HG02840 (cell line): ENCODE data around the gene LRRC25.
"Not testable (repeated sequence)": the region's sequence is repeated elsewhere in the genome, so short reads cannot be mapped to it uniquely, and the experiment has no call there.

Experiments
- ATAC-seq: cut with Tn5 transposase; IDR thresholded peaks from one replicate; pipeline ENCODE4 v1.9.1; 2021; ENCODE audit warnings: mild to moderate bottlenecking, moderate library complexity, moderate number of reproducible peaks; ENCODE audit not compliant: unreplicated experiment, low FRiP score

The LRRC25 gene

DNA sequence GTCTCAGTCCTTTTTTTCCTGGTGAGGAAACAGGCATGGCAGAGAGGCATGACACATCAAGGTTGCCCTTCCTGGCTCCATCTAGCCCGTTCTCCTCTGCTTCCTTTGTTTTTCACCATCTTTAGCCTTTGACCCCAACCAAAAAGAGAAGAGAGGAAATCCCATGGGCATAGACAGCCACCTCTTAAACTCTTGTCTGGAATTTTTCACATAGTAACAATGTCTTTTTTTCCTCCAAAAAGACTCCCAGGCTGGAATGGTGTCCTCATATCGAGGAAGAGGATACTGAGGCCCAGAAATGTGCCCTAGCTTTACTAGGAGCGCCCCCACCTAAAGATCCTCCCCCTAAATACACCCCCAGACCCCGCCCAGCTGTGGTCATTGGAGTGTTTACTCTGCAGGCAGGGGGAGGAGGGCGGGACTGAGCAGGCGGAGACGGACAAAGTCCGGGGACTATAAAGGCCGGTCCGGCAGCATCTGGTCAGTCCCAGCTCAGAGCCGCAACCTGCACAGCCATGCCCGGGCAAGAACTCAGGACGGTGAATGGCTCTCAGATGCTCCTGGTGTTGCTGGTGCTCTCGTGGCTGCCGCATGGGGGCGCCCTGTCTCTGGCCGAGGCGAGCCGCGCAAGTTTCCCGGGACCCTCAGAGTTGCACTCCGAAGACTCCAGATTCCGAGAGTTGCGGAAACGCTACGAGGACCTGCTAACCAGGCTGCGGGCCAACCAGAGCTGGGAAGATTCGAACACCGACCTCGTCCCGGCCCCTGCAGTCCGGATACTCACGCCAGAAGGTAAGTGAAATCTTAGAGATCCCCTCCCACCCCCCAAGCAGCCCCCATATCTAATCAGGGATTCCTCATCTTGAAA, 11.5 kb downstream of the LRRC25 start, which contains the start of gene GDF15:
Gene GDF15 (plus strand): TSS at position 484 of the 868 bp plus-strand sequence. CDS start 32 bp downstream, at position 516.
- no peak for ATAC-seq

DNA sequence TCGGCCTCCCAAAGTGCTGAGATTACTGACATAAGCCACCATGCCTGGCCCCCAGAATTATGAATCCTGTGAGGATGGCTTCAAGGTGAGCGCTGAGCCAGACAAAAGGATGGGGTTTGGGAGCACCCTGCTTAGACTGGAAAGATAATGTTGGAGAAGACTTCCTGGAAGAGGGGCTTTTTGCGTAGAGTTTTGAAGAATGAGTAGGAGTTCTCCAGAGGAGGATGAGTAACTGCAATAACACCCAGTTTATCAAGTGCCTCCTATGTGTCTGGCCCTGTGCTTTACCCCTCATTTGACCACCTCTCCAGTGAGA, 12.1 kb downstream of the LRRC25 start:
- no peak for ATAC-seq

DNA sequence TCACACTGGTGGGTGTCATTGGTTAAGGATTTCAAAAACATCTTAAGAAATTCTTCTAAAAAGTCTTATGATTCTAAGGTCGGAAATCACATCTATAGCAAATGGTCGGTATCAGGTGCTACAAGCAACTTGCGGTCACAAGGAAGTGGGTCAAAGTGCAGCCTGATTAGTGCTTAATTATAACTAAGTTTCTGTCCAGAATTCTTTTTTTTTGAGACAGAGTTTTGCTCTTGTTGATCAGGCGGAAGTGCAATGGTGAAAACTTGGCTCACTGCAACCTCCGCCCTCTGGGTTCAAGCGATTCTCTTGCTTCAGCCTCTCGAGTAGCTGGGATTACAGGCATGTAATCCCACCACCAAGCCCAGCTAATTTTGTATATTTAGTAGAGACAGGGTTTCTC, 12.6 kb downstream of the LRRC25 start:
- ATAC-seq, result no peak

DNA sequence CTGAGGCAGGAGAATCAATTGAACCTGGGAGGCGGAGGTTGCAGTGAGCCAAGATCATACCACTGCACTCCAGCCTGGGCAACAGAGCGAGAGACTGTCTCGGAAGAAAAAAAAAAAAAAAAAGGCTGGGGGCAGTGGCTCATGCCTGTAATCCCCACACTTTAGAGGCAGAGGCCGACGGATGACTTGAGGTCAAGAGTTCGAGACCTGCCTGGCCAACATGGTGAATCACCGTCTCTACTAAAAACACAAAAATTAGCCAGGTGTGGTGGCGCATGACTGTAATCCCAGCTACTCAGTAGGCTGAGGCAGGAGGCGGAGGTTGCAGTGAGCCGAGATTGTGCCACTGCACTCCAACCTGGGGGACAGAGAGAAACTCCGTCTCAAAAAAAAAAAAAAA, 13.8 kb downstream of the LRRC25 start:
- ATAC-seq, result not testable (repeated sequence)

DNA sequence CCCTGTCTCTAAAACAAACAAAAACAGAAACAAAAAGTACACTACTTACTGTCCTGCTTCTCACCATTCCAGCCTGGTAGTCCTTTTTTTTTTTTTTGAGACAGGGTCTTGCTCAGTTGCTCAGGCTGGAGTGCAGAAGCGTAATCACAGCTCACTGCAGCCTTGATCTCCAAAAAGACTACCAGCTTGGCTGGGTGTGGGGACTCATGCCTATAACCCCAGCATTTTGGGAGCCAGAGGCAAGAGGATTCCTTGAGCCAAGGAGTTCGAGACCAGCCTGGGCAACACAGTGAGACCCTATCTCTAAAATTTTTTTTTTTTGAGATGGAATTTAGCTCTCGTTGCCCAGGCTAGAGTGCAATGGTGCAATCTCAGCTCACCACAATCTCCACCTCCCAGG, 16.6 kb downstream of the LRRC25 start:
- ATAC-seq, result no peak

DNA sequence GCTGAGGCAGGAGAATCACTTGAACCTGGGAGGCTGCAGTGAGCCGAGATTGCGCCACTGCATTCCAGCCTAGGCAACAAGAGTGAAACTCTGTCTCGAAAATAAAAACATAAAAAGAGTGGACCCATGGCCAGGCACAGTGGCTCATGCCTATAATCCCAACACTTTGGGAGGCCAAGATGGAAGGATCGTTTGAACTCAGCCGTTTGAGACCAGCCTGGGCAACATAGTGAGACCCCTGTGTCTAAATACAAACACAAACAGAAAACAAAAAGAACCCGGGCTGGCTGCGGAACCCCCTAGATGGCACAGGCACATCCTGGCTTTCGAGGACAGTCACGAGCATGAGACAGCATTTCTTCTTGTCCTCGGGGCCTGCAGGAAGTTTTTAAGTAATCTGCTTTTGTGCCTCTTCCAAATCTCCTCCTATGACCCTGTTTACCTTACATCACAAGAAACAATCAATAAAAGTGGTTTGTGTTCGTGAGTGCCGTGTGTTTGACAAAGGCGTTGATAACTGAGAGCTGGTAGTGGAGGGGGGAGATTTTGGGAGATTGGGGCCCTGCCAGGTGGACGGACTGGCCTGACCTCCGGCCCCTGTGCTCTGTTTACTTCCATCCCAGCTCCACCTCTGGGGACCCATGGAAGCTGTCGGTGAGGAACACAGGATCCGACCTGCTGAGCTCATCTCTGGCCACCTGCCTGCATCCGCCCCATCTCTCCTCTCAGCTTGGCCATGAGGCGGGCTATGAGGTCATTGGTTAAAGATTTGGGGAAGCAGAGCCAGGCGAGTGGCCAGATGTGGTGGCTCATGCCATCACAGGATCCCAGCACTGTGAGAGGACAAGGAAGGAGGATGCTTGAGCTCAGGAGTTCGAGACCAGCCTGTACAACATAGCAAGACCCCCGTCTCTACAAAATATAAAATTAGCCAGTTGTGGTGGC, 17.3 kb downstream of the LRRC25 start:
- no peak for ATAC-seq

DNA sequence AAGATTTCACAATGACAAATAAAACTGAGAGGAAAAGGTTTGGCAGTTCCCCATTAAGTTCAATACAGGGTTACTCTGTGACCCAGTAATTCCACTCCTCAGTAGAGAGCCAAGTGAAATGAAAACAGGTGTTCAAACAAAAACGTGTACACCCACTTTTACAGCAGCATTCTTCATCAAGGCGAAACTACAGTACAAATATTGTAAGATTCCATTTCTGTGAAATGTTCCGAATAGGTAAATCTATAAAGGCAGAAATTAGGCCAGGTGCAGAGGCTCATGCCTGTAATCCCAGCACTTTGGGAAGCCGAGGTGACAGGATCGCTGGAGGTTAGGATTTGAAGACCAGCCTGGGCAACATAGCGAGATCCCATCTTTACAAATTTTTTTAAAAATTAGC, 20.4 kb downstream of the LRRC25 start:
- no peak for ATAC-seq

DNA sequence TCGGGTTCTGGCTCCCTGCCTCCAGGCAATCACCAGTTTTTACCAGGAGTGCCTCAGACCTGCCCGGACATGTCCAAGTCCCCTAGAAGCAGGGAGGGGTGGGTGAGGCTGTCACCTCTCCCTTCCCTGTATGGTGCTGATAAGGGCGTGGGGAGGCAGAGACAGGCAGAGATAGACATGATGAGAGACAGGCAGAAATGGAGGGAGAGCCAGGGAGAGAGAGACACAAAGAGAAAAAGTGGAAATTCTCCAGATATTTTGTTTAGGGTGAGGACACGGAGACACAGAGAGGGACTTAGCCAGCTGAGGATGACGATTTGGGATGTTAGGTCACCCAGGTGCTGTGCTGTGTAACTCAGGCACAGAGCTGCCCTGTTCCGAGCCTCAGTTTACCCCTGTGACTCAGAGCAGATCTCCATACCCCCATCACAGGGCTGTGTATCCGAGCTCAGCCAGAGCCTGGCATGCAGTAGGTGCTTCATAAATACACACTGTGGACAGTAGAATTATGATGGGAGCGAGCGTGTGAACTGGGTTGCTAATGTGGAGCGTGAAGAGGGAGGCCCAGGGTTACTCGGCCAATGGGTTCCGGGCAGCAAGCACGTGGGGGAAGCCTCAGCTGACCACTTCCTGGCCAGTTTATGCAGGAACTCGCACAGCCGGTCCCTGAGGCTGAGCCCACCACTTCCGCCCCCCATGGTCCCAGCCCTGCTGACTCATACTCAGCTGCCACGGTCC, 23.4 kb downstream of the LRRC25 start:
- ATAC-seq, result peak; percentile 77

DNA sequence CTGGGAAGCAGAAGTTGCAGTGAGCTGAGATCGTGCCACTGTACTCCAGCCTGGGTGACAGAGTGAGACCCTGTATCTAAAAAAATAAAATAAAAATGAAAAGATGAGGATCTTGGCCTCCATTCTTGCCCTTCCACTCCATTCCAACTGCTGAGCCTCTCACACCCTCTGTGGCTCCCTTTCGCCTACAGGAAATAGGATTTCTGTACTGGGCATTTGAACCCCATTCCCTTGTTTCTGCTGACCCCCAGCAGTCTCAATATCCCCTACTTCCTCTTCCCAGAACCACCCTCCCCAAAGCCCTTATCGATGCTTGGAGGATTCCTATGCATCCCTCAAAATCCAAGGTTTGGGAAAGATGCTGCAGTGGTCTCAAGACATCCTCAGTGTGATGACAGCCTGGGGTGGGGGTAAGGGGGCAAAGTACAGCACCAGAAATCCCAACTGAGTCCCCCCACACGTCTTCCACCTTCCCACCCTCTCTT, 24.0 kb downstream of the LRRC25 start:
- ATAC-seq, result no peak

DNA sequence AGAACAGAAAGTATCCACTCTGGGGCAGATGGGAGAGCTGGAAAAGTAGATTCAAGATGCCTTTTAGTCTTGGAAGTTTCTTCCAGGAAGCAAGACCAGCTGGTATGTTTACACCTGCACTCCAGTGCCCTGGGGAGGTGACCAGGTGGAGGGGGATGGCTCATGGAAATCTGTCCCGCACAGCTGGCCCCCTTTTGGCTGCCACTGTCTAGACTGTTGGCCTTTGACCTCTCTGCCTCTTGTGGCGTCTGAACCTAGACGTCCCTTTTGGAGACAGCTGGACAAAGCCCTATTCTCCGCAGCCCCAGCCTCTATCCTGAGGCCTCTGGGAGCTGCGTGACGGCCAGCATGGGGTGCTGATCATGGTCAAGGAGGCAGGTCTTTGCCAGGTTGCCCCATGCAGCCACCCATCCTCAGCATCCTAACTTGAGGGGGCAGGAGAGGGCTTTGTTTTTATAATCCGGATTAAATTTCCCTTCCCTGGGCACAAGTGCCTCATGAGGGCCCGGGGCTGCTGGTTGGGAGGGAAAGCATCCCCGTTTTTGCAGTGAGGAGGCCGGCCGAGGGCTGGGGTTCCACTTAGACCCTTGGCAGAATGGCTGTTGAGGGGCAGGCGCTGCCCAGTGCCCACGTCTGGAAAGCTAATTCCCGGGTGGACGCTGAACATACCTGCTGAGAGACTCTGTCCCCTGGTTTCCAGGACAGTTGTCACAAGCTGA, 28.8 kb downstream of the LRRC25 start:
- no peak for ATAC-seq

DNA sequence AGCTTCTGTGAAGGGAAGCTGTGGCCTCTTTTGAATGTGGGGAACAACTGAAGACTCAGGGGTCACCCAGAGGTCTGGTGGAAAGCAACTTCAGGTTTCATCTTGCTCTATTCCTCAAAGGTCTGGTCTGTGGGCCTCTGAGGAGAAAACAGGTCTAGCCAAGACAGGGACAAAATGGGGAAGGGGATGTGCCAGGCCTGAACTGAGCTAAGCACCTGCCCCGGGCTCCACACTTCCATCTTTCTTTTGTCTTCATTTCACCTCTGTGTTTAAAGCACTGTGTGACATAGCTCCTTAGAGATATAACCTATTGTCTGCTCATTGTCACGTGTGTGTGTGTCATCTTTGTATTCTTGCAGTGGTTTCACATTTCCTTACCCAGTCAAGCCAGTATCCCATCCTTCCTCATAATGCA, 31.4 kb downstream of the LRRC25 start:
- no peak for ATAC-seq

DNA sequence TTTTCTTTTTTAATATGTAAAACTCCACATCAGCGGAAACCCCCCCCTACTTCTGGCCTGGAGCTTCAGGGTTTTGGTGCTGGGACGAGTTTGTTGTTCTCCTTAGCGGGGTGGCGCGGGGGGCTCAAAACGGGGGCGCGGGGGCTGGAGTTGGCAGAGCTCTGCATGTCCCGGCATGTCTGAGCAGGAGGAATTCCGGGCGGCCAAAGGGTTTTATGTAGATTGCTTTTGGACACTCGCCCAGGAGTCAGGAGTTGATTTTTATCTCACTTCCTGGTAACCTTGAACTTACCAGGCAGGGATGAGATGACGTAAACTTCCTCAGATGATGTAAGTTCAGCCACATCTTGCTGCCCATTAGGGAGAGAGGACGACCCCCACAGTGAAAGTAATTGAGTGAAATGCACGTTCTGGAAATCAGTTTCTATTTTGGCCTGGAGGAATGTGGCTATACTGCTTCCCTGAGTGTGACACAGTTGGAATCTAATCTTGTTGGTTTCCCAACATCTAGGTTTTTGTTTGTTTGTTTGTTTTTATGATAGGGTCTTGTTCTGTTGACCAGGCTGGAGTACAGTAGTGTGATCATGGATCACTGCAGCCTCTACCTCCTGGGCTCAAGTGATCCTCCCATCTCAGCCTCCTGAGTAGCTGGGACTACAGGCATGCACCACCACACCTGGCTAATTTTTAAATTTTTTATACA, 32.4 kb downstream of the LRRC25 start:
- ATAC-seq, result no peak

DNA sequence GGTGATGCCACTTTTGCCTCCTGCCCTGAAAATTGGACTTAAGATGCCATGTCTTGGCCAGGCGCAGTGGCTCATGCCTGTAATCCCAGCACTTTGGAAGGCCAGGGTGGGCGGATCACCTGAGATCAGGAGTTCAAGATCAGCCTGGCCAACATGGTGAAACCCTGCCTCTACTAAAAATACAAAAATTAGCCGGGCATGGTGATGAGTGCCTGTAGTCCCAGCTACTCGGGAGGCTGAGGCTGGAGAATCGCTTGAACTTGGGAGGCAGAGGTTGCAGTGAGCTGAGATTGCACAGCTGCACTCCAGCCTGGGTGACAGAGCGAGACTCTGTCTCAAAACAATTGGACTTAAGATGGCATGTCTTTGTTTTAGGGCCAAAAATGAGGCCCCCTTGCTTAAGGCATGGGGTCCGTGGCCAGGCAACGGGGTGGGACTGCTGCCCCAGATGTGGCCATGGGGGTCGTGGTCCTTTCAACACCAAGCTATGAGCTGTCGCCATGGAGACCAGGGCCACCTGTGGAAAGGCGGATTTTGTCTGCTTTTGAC, 33.1 kb downstream of the LRRC25 start:
- not testable (repeated sequence) for ATAC-seq

DNA sequence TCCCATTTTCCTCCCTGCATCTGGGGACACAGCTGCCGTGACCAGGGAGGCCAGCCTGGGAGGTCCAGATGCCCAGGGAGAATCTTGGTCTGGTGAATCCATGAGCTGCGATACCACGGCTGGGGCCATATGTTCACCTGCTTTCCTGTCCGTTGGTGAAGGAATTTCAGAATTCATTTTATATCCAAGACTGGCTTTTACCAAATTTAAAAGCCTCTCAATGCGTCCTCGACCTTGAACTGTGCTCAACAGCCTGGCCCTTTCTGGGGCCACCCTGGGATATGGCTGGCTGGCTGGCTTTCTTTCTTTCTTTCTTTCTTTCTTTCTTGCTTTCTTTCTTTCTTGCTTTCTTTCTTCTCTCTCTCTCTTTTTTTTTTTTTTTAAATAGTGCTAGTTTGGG, 33.6 kb downstream of the LRRC25 start:
- no peak for ATAC-seq

DNA sequence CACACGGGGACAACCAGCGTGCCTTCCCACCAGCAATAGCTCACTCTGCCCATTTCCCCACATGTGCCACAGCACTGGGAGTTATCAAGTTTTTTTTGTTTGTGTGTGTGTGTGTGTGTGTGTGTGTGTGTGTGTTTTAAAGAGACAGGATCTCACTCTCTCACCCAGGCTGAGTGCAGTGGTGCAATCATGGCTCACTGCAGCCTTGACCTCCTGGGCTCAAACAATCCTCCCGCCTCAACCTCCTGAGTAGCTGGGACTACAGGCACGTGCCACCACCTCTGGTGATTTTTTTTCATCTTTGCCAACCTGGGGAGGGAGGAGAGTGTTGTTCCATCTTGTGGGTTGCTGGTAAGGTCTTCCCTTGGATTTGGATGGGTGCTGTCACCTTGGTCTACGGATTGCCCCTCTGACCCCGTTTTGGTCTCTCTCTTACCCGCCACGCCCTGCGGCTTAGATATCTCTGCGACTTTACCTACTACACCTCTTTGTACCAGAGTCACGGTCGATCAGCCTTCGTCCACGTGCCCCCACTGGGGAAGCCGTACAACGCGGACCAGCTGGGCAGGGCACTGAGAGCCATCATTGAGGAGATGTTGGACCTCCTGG, 34.4 kb downstream of the LRRC25 start:
- ATAC-seq, result no peak

DNA sequence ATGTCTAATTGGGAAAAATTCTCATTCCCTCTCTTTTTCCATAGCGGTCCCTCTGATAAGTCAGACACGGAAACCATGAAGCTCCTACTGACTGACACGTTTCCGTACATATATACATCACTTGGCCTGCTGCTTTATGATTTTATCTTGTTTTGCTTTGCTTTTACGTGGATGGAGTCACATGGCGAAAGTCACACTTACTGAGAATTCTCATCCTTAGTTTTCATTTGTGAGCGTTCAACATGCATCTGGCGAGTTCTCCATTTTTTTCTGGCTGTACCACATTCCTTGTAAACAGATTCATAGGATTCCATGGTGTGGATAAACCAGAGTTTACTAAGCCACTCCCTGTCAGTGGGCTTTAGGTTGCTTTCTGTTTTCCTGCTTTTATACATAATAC, 35.8 kb downstream of the LRRC25 start:
- ATAC-seq, result no peak

DNA sequence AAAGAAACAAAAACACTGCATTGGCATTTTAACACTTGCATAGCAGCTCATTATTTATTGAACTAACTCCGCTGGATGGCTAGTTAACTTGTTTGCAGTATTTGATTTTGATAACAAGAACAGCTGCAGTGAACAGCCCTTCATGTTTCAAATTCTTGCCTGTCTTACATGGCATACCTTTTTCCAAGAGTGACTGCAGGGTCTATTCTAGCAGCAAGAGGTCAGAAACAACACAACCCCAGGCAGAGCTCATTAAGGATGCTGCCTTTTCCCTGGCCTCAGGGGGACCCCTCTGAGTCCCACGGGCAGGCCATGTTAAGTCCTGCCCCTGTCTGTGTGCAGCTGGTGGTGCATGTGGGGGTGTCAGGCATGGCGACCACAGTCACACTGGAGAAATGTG, 40.4 kb downstream of the LRRC25 start:
- ATAC-seq, result no peak

DNA sequence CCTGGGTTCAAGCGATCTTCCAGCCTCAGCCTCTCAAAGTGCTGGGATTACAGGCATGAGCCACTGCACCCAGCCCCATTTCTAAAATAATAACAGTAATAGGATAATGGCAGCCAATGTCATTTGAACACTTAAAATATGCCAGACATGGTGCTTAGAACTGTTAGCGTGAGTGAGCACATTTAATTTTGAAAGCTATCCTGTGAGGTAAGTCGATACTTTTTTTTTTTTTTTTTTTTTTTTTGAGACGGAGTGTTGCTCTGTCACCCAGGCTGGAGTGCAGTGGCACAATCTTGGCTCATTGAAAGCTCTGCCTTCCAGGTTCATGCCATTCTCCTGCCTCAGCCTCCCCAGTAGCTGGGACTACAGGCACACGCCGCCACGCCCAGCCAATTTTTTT, 42.7 kb downstream of the LRRC25 start:
- ATAC-seq, result not testable (repeated sequence)
